ENCODE measurements around the gene MALAT1.
"Not testable (repeated sequence)": the region's sequence is repeated elsewhere in the genome, so short reads cannot be mapped to it uniquely, and the experiment has no call there.

MALAT1 gene

GRCh38 chr11:65499713-65500386 lies 1.0 kb downstream of the MALAT1 start:
- DNase-seq = no peak

DNA sequence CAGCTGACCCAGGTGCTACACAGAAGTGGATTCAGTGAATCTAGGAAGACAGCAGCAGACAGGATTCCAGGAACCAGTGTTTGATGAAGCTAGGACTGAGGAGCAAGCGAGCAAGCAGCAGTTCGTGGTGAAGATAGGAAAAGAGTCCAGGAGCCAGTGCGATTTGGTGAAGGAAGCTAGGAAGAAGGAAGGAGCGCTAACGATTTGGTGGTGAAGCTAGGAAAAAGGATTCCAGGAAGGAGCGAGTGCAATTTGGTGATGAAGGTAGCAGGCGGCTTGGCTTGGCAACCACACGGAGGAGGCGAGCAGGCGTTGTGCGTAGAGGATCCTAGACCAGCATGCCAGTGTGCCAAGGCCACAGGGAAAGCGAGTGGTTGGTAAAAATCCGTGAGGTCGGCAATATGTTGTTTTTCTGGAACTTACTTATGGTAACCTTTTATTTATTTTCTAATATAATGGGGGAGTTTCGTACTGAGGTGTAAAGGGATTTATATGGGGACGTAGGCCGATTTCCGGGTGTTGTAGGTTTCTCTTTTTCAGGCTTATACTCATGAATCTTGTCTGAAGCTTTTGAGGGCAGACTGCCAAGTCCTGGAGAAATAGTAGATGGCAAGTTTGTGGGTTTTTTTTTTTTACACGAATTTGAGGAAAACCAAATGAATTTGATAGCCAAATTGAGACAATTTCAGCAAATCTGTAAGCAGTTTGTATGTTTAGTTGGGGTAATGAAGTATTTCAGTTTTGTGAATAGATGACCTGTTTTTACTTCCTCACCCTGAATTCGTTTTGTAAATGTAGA lies 1.7 kb downstream of the MALAT1 start:
- peak; percentile 77 for DNase-seq

DNA sequence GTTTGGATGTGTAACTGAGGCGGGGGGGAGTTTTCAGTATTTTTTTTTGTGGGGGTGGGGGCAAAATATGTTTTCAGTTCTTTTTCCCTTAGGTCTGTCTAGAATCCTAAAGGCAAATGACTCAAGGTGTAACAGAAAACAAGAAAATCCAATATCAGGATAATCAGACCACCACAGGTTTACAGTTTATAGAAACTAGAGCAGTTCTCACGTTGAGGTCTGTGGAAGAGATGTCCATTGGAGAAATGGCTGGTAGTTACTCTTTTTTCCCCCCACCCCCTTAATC lies 2.3 kb downstream of the MALAT1 start:
- DNase-seq = no peak

GRCh38 chr11:65501472-65502273 lies 2.8 kb downstream of the MALAT1 start:
- DNase-seq = no peak

DNA sequence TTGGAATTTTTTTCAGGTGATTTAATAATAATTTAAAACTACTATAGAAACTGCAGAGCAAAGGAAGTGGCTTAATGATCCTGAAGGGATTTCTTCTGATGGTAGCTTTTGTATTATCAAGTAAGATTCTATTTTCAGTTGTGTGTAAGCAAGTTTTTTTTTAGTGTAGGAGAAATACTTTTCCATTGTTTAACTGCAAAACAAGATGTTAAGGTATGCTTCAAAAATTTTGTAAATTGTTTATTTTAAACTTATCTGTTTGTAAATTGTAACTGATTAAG lies 3.4 kb downstream of the MALAT1 start:
- DNase-seq = no peak

DNA sequence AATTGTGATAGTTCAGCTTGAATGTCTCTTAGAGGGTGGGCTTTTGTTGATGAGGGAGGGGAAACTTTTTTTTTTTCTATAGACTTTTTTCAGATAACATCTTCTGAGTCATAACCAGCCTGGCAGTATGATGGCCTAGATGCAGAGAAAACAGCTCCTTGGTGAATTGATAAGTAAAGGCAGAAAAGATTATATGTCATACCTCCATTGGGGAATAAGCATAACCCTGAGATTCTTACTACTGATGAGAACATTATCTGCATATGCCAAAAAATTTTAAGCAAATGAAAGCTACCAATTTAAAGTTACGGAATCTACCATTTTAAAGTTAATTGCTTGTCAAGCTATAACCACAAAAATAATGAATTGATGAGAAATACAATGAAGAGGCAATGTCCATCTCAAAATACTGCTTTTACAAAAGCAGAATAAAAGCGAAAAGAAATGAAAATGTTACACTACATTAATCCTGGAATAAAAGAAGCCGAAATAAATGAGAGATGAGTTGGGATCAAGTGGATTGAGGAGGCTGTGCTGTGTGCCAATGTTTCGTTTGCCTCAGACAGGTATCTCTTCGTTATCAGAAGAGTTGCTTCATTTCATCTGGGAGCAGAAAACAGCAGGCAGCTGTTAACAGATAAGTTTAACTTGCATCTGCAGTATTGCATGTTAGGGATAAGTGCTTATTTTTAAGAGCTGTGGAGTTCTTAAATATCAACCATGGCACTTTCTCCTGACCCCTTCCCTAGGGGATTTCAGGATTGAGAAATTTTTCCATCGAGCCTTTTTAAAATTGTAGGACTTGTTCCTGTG lies 3.9 kb downstream of the MALAT1 start:
- no peak for DNase-seq

DNA sequence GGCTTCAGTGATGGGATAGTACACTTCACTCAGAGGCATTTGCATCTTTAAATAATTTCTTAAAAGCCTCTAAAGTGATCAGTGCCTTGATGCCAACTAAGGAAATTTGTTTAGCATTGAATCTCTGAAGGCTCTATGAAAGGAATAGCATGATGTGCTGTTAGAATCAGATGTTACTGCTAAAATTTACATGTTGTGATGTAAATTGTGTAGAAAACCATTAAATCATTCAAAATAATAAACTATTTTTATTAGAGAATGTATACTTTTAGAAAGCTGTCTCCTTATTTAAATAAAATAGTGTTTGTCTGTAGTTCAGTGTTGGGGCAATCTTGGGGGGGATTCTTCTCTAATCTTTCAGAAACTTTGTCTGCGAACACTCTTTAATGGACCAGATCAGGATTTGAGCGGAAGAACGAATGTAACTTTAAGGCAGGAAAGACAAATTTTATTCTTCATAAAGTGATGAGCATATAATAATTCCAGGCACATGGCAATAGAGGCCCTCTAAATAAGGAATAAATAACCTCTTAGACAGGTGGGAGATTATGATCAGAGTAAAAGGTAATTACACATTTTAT lies 4.6 kb downstream of the MALAT1 start:
- no peak for DNase-seq

GRCh38 chr11:65503949-65504673 lies 5.3 kb downstream of the MALAT1 start:
- no peak for DNase-seq

- no peak for DNase-seq
Measured at GRCh38 chr11:65504674-65505465, 6.0 kb downstream of the MALAT1 start.

GRCh38 chr11:65505466-65506289 lies 6.8 kb downstream of the MALAT1 start:
- no peak for DNase-seq

GRCh38 chr11:65506290-65506771 lies 7.5 kb downstream of the MALAT1 start:
- DNase-seq = no peak

- peak; percentile 79 for DNase-seq
Measured at GRCh38 chr11:65506772-65507505, 8.1 kb downstream of the MALAT1 start.

DNA sequence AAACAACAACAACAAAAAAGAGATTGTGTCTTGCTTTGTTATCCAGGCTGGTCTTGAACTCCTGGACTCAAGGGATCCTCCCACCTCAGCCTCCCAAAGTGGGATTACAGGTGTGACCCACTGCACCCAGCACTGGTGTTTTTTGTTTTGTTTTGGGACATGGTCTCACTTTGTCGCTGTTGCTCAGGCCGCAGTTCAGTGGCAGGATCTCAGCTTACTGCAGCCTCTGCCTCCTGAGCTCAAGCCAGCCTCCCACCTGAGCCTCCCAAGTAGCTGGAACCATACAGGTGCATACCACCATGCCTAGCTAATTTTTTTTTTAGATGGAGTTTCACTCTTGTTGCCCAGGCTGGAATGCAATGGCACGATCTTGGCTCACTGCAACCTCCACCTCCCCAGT lies 13.5 kb downstream of the MALAT1 start:
- DNase-seq = peak; percentile 22

DNA sequence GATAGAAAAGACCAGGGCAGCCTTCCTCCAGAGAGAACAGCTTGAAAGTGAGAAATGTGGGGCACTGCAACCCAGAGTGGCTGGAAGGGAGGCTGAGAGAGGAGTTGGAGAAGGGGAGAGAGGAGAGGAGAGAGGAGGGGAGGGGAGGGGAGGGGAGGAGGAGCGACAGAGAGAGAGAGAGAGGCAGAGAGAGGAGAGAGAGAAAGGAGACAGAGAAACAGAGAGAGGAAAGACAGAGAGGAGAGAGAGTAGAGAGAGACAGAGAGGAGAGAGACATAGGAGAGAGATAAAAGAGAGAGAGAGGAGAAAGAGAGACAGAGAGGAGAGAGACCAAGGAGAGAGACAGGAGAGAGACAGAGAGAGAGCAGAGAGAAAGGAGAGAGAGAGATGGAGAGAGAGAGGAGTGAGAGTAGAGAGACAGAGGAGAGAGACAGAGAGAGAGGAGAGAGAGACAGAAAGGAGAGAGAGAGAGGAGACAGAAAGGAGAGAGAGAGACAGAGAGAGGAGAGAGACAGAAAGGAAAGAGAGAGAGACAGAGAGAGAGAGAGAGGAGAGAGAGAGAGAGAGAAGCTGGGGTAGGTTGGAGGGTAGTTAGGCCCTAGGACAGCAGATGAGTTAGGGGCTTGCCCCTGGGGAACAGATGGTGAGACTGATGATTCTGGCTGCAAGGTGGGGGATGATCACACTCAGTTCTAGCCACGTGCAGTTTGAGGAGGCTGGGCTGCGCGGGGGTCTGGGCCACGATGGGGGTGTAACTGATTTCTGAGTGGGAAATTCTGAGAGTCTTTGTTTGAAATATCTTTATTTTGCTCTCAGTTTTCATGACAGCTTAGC lies 17.5 kb downstream of the MALAT1 start:
- no peak for DNase-seq

GRCh38 chr11:65518941-65519549 lies 20.2 kb downstream of the MALAT1 start:
- not testable (repeated sequence) for DNase-seq

- DNase-seq = peak; percentile 11
Measured at GRCh38 chr11:65521777-65522521, 23.1 kb downstream of the MALAT1 start.

All from right forelimb (tissue), 1 donor.